ENCODE data around the gene REEP1.

REEP1 gene

DNA sequence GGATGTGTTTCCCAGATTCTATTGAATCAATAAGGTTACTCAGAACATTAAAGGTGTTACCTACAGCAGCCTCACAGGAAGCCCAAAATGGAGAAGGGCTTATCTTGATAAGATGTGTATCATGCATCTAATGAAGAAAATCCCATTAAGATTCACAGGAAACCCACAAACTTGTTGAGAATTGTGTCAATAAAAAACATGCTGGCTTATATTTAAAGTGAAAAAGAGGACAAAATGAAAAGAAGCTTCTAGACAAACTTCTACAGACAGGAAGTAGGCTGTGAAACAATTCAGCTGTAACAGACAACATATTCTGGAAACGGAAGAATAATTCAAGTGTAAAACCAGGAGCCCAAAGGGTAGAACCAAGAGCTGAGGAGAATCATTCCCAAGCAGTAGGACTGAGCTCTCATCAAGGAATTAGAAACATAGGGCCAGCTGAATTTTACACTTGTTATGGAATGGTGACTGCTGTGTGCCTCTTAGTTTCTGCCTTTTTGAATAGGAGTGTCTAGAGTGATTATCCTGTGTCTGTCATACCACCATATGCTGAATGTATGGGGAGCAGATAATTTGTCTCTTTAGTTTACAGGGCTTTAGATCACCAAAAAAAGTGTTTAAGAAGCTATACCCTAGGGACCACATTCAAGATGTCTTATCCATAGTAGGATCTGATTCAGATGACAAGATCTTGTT lies 151.8 kb downstream of the REEP1 start:
- Histone ChIP-seq H3K4me1 (ENCODE audit: control insufficient read depth, insufficient read depth, low read length) (no peaks in the 10 kb centered on the region), H3K9me3 (ENCODE audit: control insufficient read depth, insufficient read depth, low read length) (no peaks in the 10 kb centered on the region), H3K4me3 (ENCODE audit: low read length) (no peak overlapping the region), H3K27me3 (ENCODE audit: control insufficient read depth, insufficient read depth, low read length) (no peaks in the 10 kb centered on the region), H3K27ac (ENCODE audit: low read length) (no peak overlapping the region), H3K36me3 (ENCODE audit: control insufficient read depth, insufficient read depth, low read length) (no peaks in the 10 kb centered on the region)
- WGBS (ENCODE audit: insufficient coverage, insufficient read length), result no CpG with 5 or more reads among the region's 1 CpG
- DNase-seq (ENCODE audit: low read depth, low spot score), result no peak

DNA sequence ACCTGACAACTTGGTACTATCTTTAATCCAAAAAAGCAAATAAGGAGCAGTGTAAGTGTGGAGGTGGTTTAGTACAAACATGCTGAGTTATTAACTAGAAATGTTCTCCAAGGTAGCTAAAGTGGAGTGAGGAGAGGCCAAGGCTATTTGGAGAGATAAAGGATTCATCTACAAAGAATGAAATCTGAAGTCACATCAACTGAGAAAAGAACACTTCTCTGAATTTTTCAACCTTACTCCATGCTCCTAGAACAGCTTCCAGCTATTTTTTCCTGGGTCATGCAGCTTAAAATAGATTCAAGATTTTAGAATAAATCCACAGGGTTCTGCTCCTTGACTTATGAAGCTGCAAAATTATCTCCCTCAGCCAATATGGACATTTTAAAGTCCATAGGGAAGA lies 160.8 kb downstream of the REEP1 start:
- no peak for DNase-seq (ENCODE audit: low read depth, low spot score)
- no peaks in the 10 kb centered on the region; the same call in 1 of the 2 replicates for H3K36me3 ChIP-seq (ENCODE audit: control insufficient read depth, insufficient read depth, low read length)
- no peaks in the 10 kb centered on the region for H3K9me3 ChIP-seq (ENCODE audit: control insufficient read depth, insufficient read depth, low read length)
- no peaks in the 10 kb centered on the region for H3K4me1 ChIP-seq (ENCODE audit: control insufficient read depth, insufficient read depth, low read length)
- no peak overlapping the region for H3K27ac ChIP-seq (ENCODE audit: low read length)
- H3K4me3 ChIP-seq (ENCODE audit: low read length), result no peak overlapping the region
- H3K27me3 ChIP-seq (ENCODE audit: control insufficient read depth, insufficient read depth, low read length), result no peaks in the 10 kb centered on the region

DNA sequence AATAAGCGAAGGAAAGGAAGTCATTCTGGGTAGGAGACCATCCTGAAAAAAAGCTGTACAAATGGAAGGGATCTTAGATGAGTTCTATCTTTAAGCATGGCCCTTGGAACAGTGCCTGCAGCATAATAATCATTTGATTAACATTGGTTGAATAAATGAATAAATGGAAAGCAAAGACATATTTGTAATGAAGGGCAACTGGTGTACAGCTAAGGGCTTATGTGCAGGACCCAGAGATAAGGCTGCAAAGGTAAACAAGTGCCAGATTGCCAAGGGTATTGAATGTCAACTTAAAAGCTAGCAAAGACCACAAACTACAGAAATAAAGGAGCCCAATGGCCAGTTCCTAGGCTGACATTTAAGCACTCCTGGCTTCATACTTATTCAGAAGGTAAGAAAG lies 161.6 kb downstream of the REEP1 start:
- DNase-seq (ENCODE audit: low read depth, low spot score), result no peak
- Histone ChIP-seq H3K27ac (ENCODE audit: low read length) (no peak overlapping the region), H3K27me3 (ENCODE audit: control insufficient read depth, insufficient read depth, low read length) (no peaks in the 10 kb centered on the region), H3K4me1 (ENCODE audit: control insufficient read depth, insufficient read depth, low read length) (no peaks in the 10 kb centered on the region), H3K9me3 (ENCODE audit: control insufficient read depth, insufficient read depth, low read length) (no peaks in the 10 kb centered on the region), H3K4me3 (ENCODE audit: low read length) (no peak overlapping the region), H3K36me3 (ENCODE audit: control insufficient read depth, insufficient read depth, low read length) (no peaks in the 10 kb centered on the region; the same call in 1 of the 2 replicates)
- no CpG with 5 or more reads among the region's 1 CpG for WGBS (ENCODE audit: insufficient coverage, insufficient read length)

DNA sequence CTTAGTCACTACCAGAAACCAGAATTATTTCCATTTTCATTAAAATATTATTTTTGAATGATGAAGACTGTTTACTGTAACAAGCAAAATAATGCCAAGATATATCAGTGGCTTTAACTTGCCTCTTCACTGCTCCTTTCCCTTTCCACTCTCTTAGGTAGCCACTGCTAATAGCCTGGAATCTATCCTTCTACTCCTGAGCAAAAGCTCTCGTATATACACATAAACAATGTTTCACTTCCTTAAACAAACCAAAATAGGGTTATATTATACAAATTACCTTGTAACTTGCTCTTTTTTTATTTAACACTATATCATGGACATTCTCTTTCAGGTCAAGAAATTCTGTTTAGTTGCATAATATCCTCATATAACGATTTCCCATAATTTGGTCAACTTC lies 163.0 kb downstream of the REEP1 start:
- H3K4me3 ChIP-seq (ENCODE audit: low read length), result no peak overlapping the region
- H3K9me3 ChIP-seq (ENCODE audit: control insufficient read depth, insufficient read depth, low read length), result no peaks in the 10 kb centered on the region
- H3K27ac ChIP-seq (ENCODE audit: low read length), result no peak overlapping the region
- no peak for DNase-seq (ENCODE audit: low read depth, low spot score)
- no peaks in the 10 kb centered on the region for H3K4me1 ChIP-seq (ENCODE audit: control insufficient read depth, insufficient read depth, low read length)
- H3K36me3 ChIP-seq (ENCODE audit: control insufficient read depth, insufficient read depth, low read length), result peaks cover 2% of the 10 kb centered on the region; the same call in 1 of the 2 replicates
- WGBS (ENCODE audit: insufficient coverage, insufficient read length), result no CpG with 5 or more reads among the region's 2 CpGs
- H3K27me3 ChIP-seq (ENCODE audit: control insufficient read depth, insufficient read depth, low read length), result no peaks in the 10 kb centered on the region

DNA sequence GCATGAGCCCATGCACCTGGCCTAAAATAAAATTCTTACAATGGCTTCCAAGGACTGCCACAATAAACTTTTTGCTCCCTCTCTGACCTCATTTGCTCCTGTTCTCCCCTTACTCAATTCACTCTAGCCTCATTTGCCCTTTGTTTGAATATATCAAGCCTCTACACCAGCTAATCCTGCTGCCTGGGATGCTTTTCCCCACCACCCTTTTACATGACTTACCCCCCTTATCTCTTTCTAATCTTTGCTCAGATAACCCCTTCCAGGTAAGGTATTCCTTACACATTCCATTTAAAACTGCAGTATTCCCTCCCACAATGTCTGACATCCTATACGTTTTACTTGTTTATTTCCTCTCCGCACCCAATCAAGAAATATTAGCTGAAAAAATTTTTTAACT lies 164.8 kb downstream of the REEP1 start:
- H3K36me3 ChIP-seq (ENCODE audit: control insufficient read depth, insufficient read depth, low read length), result peaks cover 4% of the 10 kb centered on the region; the same call in 1 of the 2 replicates
- H3K27me3 ChIP-seq (ENCODE audit: control insufficient read depth, insufficient read depth, low read length), result no peaks in the 10 kb centered on the region
- DNase-seq (ENCODE audit: low read depth, low spot score), result no peak
- H3K4me1 ChIP-seq (ENCODE audit: control insufficient read depth, insufficient read depth, low read length), result no peaks in the 10 kb centered on the region
- no peak overlapping the region for H3K27ac ChIP-seq (ENCODE audit: low read length)
- no peaks in the 10 kb centered on the region for H3K9me3 ChIP-seq (ENCODE audit: control insufficient read depth, insufficient read depth, low read length)
- no peak overlapping the region for H3K4me3 ChIP-seq (ENCODE audit: low read length)
- no CpG with 5 or more reads among the region's 2 CpGs for WGBS (ENCODE audit: insufficient coverage, insufficient read length)

DNA sequence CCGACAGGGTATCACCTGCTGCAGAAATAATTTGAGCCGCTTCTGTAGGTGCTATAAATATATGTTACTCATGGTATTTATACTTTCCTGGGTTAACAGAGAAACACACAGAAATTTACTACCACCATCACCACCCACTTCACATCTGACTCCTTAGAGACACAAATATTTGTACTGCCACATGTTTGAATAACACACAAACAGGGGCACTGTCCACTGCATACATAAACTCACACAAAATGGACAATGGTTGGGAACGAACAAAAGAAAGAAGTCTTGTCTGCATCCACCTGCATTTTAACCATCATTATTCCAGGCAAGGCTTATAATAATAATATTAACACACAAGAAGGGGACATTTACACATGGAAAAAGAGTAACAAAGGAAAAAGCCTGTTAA lies 166.1 kb downstream of the REEP1 start:
- WGBS (ENCODE audit: insufficient coverage, insufficient read length), result no CpG with 5 or more reads among the region's 3 CpGs
- H3K4me1 ChIP-seq (ENCODE audit: control insufficient read depth, insufficient read depth, low read length), result no peaks in the 10 kb centered on the region
- no peak overlapping the region for H3K27ac ChIP-seq (ENCODE audit: low read length)
- no peaks in the 10 kb centered on the region for H3K9me3 ChIP-seq (ENCODE audit: control insufficient read depth, insufficient read depth, low read length)
- peaks cover 4% of the 10 kb centered on the region; the same call in 1 of the 2 replicates for H3K36me3 ChIP-seq (ENCODE audit: control insufficient read depth, insufficient read depth, low read length)
- DNase-seq (ENCODE audit: low read depth, low spot score), result no peak
- no peaks in the 10 kb centered on the region for H3K27me3 ChIP-seq (ENCODE audit: control insufficient read depth, insufficient read depth, low read length)
- no peak overlapping the region for H3K4me3 ChIP-seq (ENCODE audit: low read length)

DNA sequence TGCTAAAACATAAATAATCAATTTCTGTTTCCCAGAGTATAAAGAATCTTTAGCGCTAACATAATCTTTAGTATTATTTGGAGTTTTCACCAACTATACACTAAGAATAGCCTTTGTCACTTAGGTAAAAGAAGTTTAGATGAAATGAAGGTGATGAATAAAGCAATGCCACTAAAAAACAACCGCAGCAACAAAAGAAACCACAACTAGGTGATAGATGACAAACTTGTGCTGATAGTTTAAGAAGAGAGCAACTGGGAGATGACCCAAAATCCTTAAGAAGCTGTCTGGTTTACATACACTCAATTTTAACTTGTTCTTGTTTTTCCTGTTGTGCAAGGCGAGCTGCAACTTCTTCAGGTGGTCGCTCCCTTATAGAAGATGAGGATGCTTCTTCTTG lies 167.0 kb downstream of the REEP1 start:
- no peak for DNase-seq (ENCODE audit: low read depth, low spot score)
- no peaks in the 10 kb centered on the region for H3K27me3 ChIP-seq (ENCODE audit: control insufficient read depth, insufficient read depth, low read length)
- peaks cover 4% of the 10 kb centered on the region; the same call in 1 of the 2 replicates for H3K36me3 ChIP-seq (ENCODE audit: control insufficient read depth, insufficient read depth, low read length)
- H3K4me1 ChIP-seq (ENCODE audit: control insufficient read depth, insufficient read depth, low read length), result no peaks in the 10 kb centered on the region
- H3K27ac ChIP-seq (ENCODE audit: low read length), result no peak overlapping the region
- no peak overlapping the region for H3K4me3 ChIP-seq (ENCODE audit: low read length)
- no peaks in the 10 kb centered on the region for H3K9me3 ChIP-seq (ENCODE audit: control insufficient read depth, insufficient read depth, low read length)
- WGBS (ENCODE audit: insufficient coverage, insufficient read length), result no CpG with 5 or more reads among the region's 4 CpGs
